Breast epithelium (tissue), 4 donors: ENCODE measurements around the gene ZNF496. TPM values are rescaled to one million over a fixed set of nuclear protein-coding genes. Genes with fewer than 3 reads are reported as not detected.

Experiments
- DNase-seq, 2 donors: peaks; one replicate each; pipeline ENCODE4 v3.0.0-alpha.2; 2019; ENCODE audit warnings: low spot score in 2 of 2
- H3K27ac ChIP-seq, 2 donors: fragments of 200-600 bp; sonication (generic) in 1 of 2; one replicate each; pipeline ENCODE4 v1.5.1; 2016 to 2019; ENCODE audit warnings: mild to moderate bottlenecking in 1 of 2
- H3K27me3 ChIP-seq, 2 donors: fragments of 200-600 bp; sonication (generic) in 1 of 2; one replicate each; pipeline versions ENCODE4 v1.5.1 to v1.6.0; 2017 to 2019; ENCODE audit warnings: control low read depth in 1 of 2, mild to moderate bottlenecking in 1 of 2
- H3K36me3 ChIP-seq: fragments of 200-600 bp; one replicate; pipeline ENCODE4 v1.5.1; 2019
- H3K4me1 ChIP-seq, 2 donors: fragments of 200-600 bp; sonication (generic); one replicate each; pipeline ENCODE4 v1.5.1; 2016 to 2019; ENCODE audit warnings: control low read depth in 1 of 2
- H3K4me3 ChIP-seq, 3 donors: fragments of 200-600 bp; sonication (generic); 1 replicate in 2 of 3; 2 replicates in 1 of 3; pipeline ENCODE4 v1.5.1; 2016 to 2019; ENCODE audit warnings: mild to moderate bottlenecking in 3 of 3, moderate library complexity in 2 of 3
- H3K9me3 ChIP-seq, 2 donors: fragments of 200-600 bp; sonication (generic) in 1 of 2; one replicate each; pipeline ENCODE4 v1.5.1; 2016 to 2019; ENCODE audit warnings: control low read depth in 1 of 2
- CTCF ChIP-seq, 3 donors: fragments of 450-650 bp; IDR thresholded peaks; one replicate each; pipeline ENCODE4 v1.5.1; 2016 to 2017; ENCODE audit warnings: antibody characterized with exemption in 3 of 3, mild to moderate bottlenecking in 3 of 3, moderate library complexity in 3 of 3
- POLR2A ChIP-seq: fragments of 450-650 bp; IDR thresholded peaks from one replicate; pipeline ENCODE4 v1.6.1; 2016; ENCODE audit warnings: antibody characterized with exemption, mild to moderate bottlenecking, moderate library complexity
- POLR2AphosphoS5 ChIP-seq, 3 donors: sonication (generic); formaldehyde crosslinking; IDR thresholded peaks; one replicate each; pipeline ENCODE4 v1.6.1; 2017; ENCODE audit warnings: antibody characterized with exemption in 3 of 3
- intact Hi-C: fragments of 100-400 bp; cut with DNase I; formaldehyde crosslinking; loops from one replicate; pipeline ENCODE4 v1.15.1; 2023; ENCODE audit warnings: low total_unique reads
- total RNA-seq, 3 donors: library from RNA; depleted of rRNA; stranded (reverse); fragments of >200 nt; gene quantifications; one replicate each; pipeline ENCODE4 v1.1.0, GENCODE V29; 2016

Gene ZNF496
- total RNA-seq, 3 donors from 2014 or later, result 29.4 to 39.4 (median 31.1) TPM

- H3K4me3 ChIP-seq, result no peak overlapping the region
- H3K27ac ChIP-seq, result no peak overlapping the region
- no peaks in the 10 kb centered on the region for H3K4me1 ChIP-seq
- no peak for DNase-seq
- TF ChIP-seq POLR2AphosphoS5 (IDR thresholded peaks at IDR 0.05) (no peak), CTCF (IDR thresholded peaks at IDR 0.05) (no peak), POLR2A (no peak)
- no peaks in the 10 kb centered on the region for H3K9me3 ChIP-seq
- no peaks in the 10 kb centered on the region for H3K36me3 ChIP-seq
- H3K27me3 ChIP-seq, result no peaks in the 10 kb centered on the region
- intact Hi-C loops, result no loop called here
Measured at GRCh38 chr1:247300491-247301175, 31.0 kb downstream of the ZNF496 start.

GRCh38 chr1:247299723-247300381 is 31.8 kb downstream of the ZNF496 start:
- Histone ChIP-seq H3K27me3 (no peaks in the 10 kb centered on the region), H3K9me3 (no peaks in the 10 kb centered on the region), H3K36me3 (no peaks in the 10 kb centered on the region), H3K4me1 (no peaks in the 10 kb centered on the region), H3K27ac (no peak overlapping the region), H3K4me3 (no peak overlapping the region)
- no peak for TF ChIP-seq POLR2A
- TF ChIP-seq CTCF (IDR thresholded peaks at IDR 0.05), result no peak
- no peak for TF ChIP-seq POLR2AphosphoS5 (IDR thresholded peaks at IDR 0.05)
- intact Hi-C loops, result no loop called here
- no peak for DNase-seq

GRCh38 chr1:247298701-247299100 is 33.0 kb downstream of the ZNF496 start:
- Histone ChIP-seq H3K9me3 (no peaks in the 10 kb centered on the region), H3K27me3 (no peaks in the 10 kb centered on the region), H3K4me1 (no peaks in the 10 kb centered on the region), H3K27ac (no peak overlapping the region), H3K36me3 (no peaks in the 10 kb centered on the region), H3K4me3 (no peak overlapping the region)
- no peak for TF ChIP-seq POLR2A
- no peak for TF ChIP-seq CTCF (IDR thresholded peaks at IDR 0.05)
- TF ChIP-seq POLR2AphosphoS5 (IDR thresholded peaks at IDR 0.05), result no peak
- intact Hi-C loops, result no loop called here
- no peak for DNase-seq

- Histone ChIP-seq H3K4me3 (no peak overlapping the region), H3K27ac (no peak overlapping the region), H3K36me3 (no peaks in the 10 kb centered on the region), H3K9me3 (no peaks in the 10 kb centered on the region), H3K27me3 (no peaks in the 10 kb centered on the region), H3K4me1 (no peaks in the 10 kb centered on the region)
- DNase-seq, result no peak
- no peak for TF ChIP-seq CTCF (IDR thresholded peaks at IDR 0.05)
- TF ChIP-seq POLR2AphosphoS5 (IDR thresholded peaks at IDR 0.05), result no peak
- no peak for TF ChIP-seq POLR2A
- intact Hi-C loops, result no loop called here
Measured at GRCh38 chr1:247298124-247298481, 33.6 kb downstream of the ZNF496 start.

- no peak overlapping the region for H3K4me3 ChIP-seq
- H3K27ac ChIP-seq, result no peak overlapping the region
- no peaks in the 10 kb centered on the region for H3K9me3 ChIP-seq
- TF ChIP-seq POLR2A (no peak), CTCF (IDR thresholded peaks at IDR 0.05) (no peak), POLR2AphosphoS5 (IDR thresholded peaks at IDR 0.05) (no peak)
- DNase-seq, result no peak
- H3K4me1 ChIP-seq, result no peaks in the 10 kb centered on the region
- no peaks in the 10 kb centered on the region for H3K36me3 ChIP-seq
- H3K27me3 ChIP-seq, result no peaks in the 10 kb centered on the region
- intact Hi-C loops, result no loop called here
Measured at GRCh38 chr1:247297263-247298123, 34.2 kb downstream of the ZNF496 start.
